ENCODE measurements around the gene PDCD11.
"Not testable (repeated sequence)": the region's sequence is repeated elsewhere in the genome, so short reads cannot be mapped to it uniquely, and the experiment has no call there.

The PDCD11 gene

DNA sequence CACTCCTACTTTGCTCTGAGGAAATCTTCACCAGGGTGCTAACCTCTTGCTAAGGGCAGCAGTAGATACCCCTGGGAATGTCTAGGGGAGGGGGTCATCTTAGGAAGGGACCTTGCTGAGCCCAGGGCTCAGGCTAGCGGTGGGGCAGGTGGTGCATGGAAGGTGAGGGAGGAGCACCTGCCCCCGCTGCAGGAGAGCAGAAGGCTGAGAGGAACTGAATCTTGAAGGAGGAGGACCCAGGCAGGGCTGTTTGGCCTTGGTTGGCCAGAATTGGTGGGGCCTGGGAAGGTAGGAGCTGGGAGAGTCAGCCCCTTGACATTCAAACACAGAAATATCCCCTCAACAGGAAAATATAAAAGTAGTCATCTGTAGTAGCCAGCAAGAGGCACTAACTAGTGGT, 75.6 kb downstream of the PDCD11 start:
- no peak for DNase-seq (ENCODE audit: low read depth, low spot score)

DNA sequence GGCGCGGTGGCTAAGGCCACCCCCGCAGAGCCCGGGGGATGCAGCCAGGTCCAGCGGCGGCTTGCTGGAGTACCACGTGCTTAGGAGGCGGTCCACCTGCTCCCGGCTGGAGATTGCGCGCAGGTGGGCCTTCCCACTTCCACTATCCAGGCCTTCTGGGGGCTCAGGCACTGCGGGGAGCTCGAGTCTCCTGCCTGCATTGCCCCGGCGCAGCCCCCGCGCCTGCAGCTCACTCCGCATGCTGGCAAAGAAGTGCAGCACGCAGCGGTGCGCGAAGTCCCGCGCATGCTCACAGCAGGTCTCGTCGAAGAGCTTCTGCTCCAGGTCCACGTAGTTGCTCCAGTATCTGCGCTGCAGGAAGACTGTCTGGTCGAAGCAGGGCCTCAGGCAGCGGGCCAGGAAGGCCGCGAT, 76.8 kb downstream of the PDCD11 start:
- DNase-seq (ENCODE audit: low read depth, low spot score), result no peak

DNA sequence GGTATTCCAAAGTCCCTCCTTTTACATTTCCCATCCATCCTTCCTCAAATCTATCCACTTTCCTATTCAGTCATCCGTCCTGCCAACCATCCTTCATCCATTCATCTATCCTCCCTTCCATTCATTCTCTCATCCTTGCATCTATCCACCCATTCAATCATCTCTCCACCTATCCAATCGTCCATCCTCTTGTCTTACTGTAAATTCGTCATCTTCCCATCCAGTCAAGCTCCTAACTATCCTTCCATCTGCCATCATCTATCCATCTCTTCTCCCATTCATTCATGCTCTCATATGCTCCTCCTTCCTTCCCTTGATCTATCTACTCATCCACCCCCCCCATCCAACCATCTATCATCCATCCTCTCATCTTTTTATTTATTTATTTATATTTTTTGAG, 77.7 kb downstream of the PDCD11 start:
- no peak for DNase-seq (ENCODE audit: low read depth, low spot score)

DNA sequence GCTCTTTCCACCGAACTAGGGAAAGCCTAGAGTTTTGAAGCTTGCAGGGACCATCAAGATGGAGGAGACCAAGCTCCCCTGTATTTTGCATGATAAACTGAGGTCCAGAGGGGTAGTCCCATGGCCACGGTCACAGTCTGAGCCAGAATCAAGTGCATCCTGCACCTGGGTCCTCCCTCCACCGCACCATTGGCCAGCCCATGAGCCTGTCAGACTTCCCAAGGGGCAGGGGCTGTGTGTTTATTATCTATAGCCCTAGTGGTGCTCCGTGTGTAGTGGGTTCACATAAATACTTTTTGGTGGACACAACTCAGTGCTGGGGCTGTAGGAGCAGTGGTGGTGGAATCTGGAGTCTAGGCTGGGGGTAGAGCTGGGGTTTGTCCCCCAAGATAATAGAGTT, 79.0 kb downstream of the PDCD11 start:
- DNase-seq (ENCODE audit: low read depth, low spot score), result no peak

DNA sequence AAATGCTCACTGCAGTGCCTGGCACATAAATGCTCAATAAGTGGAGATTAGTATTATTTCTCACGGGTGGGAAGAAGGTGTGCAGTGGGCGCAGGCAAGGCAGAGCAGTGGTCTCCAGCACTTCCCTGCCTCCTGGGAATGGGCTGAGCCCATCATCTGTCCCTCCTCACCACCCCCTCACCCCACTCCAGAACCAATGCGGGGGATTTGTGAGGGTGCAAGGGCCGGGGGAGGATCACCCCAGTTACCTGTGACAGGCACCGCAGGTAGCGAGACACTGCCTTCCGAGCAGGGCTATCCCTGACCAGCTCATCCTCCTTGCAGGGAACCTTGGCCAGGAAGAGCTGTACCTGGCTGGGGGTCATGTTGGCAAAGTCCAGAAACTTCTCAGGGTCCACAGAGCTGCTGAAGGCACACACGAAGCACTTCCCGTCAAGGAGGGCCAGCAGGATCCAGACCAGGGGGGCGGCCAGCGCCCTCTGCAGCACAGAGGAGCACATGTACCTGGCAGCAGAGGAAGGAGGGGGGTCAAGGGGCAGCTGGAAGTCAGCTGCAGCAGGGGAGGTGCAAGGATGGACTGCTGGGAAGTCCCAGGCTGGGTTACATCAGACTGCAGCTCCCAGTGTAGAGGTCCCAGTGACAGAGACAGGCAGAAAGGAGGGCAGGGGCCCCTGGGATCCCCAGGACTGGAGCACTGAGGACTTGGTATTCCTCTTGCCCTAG, 79.8 kb downstream of the PDCD11 start:
- DNase-seq (ENCODE audit: low read depth, low spot score), result peak; percentile 67

DNA sequence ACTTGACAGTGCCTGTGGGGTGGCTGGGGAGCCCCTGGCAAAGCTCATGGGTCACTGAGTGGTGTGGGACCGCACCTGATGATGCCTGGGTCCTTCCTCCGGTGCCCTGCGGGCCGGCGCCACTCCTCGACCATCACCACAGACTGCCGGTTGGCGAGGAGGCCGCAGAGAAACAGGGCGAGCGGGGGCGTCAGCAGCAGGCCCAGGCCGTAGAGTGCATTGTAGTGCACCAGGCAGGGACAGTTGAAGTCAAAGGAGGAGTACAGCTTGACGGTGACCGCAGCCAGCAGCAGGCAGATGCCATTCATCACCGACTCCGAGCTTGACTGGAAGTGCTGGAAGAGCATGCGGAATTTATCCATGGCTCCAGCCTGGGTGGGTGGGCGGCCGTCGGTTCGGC, 82.2 kb downstream of the PDCD11 start:
- DNase-seq (ENCODE audit: low read depth, low spot score), result no peak

DNA sequence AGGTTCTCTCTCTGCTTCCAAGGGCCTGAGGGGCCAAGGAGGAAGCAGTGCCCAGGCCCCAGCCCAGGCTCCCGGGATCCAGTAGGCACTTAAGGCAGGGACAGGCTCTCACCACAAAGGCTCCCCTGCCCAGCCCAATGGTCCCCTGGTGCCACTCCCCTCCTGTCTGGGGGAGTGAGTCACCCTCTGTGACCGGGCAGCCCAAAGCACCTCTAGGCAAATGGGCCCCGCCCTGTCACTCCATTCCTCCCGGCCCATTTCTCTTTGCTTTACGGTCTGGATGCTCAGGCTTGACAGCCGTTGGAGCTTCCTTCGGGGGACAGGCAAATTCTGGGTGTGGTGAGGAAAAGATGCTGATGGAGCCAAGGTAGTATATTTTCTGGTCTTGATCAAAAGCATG, 82.7 kb downstream of the PDCD11 start, which contains the start of gene CALHM3:
Gene CALHM3, minus strand, starts transcription at position 106 of the 400 bp plus-strand sequence. CDS start 208 bp downstream, outside the sequence.
- DNase-seq (ENCODE audit: low read depth, low spot score), result no peak

DNA sequence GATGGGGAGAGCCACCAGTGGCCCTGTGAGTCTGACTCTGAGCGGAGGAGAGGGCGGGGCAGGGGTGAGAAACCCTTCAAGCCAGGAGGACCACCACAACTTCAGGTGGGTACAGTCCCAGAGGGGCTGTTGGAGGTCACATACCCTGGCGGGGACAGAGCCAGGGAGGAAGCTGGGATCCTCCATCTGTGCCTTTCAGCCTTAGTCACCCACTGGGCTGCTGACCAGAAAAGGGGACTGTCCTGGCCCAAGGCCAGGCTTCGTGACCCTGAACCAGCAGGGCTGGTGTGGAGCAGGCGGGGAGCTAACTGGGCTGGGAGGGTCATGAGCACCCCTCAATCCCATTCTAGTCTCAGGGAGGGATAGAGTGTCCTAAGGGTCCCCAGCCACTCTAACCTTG, 84.1 kb downstream of the PDCD11 start:
- no peak for DNase-seq (ENCODE audit: low read depth, low spot score)

DNA sequence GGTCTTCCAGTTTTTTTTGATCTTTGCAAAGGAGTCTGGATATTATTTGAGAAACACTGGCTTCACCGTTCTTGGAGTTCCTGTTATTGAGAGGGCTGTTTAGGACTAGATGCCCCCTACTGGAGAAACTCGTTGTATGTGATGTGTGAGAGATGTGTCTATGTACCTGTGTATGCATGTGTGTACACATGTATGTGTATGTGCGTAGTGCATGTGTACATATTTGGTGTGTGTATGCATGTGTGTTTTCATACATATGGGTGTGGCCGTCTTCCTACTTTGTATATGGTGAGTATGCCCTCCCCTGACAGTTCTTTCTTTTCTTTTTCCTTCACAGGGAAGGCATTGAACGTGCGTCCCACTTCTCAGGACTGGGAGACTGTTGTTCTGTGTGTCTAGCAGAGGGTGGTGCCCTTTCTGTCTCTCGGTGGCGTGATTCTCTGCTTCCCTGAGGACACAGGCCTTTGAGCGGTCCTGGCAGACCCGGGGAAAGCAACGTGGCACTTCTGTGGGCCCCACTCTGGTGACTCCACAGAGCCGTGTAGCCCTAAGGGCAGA, 85.6 kb downstream of the PDCD11 start:
- no peak for DNase-seq (ENCODE audit: low read depth, low spot score)

DNA sequence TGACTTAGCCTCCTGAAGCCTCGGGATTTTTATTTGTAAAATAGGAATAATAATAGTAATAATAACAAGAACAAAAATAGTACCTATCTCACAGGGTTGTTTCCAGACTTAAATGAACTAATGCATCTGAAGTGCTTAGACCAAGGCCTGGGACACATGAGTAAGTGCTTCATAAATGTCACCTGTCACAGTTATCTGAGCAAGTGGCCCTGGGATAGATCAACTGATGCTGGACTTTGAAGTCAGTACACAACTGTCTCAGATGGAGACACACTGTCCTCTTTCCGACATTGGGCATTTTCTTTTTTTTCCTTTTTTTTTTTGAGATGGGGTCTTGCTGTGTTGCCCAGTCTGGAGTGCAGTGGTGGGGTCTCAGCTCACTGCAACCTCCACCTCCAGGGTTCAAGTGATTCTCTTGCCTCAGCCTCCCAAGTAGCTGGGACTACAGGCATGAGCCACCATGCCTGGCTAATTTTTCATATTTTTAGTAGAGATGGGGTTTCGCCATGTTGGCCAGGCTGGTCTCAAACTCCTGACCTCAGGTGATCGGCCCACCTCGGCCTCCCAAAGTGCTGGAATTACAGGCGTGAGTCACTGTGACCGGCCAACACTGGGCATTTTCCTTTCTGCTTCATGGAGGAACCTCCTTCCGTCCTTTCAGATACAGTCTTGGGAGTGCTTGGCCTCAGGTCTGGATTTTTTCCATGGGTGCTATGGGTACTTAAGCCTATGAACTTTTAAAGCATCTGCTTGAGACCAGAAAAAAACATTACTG, 90.4 kb downstream of the PDCD11 start:
- DNase-seq (ENCODE audit: low read depth, low spot score), result not testable (repeated sequence)

DNA sequence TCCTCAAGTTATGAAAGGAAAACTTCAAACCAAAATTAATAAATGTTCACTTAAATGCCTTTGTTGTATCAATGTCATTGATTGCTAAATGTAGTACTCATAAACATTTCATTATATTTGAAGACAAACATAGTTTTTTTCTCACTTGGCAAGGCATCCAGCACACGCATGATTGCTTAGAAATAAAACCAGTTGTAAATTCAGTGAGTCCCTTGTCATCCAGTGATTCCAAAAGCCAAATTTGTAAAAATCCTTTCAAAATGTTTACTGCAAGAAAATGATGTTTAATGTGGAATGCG, 90.9 kb downstream of the PDCD11 start:
- no peak for DNase-seq (ENCODE audit: low read depth, low spot score)

DNA sequence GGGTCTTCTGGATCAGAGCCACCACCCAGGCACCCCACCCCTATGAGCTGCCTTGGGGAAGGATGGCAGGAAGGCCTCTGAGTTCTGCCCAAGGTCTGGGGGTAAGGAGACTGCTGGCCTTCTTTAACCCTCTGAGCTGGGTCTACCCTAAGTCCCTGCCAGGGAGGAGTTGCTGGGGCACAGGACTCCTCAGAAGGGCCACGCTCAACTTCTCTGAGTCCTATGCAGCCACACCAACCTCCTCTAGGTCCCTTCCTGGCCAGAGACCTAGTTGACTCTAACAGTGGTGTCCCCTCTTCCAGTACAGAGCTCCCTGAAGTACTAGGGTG, 94.5 kb downstream of the PDCD11 start:
- no peak for DNase-seq (ENCODE audit: low read depth, low spot score)

DNA sequence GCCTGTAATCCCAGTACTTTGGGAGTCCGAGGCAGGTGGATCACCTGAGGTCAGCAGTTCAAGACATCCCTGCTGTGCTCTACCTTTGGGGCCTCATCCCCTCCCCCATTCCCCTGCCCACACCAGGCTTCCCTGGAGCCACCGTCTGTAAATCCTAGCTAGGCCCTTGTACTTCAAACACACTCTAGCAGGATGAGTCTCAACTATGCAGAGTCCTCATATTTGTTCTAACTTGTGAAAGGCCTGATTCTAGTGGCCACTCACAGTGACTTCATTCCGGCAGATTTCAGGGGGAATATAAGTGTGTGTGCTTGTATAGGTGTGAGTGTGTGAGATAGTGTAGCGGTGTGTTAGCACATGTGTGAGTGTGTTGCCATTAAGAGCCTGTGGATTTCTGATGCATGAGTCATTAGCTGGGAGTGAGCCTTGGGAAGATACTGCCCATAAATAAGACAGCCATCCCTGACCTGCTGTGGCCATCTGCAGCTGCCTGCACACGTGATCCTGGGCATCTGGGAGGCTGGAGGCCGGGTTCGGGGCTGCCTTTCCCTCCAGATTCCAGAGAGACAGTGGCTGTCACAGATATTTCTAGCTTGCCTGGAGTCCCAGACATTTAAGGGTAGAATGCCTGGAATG, 95.4 kb downstream of the PDCD11 start:
- no peak for DNase-seq (ENCODE audit: low read depth, low spot score)

DNA sequence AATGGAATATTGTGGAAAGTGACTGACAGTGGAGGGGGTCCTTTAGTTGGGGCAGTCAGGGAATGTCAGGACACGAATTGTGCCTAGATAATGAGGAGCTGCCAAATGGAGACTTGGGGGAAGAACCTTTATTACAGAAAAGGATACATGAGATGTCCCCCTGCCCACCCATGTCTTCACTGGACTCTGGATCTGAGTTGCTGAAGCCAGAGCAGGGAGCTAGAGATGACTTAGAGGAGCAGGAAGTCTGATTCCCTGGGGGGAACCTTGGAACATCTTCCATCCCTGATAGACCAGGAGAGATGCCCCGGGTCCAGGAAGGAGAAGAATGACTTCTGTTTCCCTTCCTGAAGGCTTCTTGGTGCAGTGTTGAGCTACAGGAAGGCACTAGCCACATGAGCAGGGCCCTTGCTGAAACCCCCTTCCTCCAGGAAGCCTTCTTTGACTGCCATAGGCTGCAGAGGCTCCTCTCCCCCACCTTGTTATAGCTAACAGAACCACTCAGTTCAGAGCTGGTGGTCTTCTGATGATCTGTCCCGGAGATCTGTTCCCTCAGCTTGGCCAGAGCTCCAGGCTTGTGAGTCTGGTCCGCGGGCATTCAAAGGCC, 96.3 kb downstream of the PDCD11 start:
- no peak for DNase-seq (ENCODE audit: low read depth, low spot score)

DNA sequence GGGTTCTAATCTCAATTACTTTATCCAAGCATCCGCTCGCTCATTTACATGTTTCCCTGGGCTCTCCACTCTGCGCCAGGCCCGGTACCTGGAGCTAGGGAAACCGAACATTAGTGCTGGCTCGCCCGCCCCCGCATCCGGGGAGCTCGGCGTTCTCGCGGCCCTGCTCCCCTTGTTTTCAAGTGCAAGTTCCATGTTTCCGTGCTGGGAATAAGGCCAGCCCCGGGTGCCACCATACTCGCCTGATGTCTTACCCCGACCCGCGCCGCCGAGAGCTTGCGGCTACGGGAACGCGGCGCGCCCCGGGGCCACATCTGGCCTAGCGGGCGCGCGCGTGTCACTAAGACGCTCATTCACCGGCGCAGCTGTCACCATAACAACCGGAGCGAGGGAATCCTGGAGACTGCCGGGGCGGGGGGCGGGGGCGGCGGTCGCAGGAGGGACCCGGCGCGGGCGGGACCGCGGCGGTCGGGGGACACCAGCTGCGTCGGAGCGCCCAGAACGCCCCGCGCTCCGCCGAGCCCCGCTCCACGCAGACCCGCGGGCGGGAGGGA, 97.0 kb downstream of the PDCD11 start, which contains the start of gene NEURL1:
Gene NEURL1, plus strand, starts transcription at position 344 of the 554 bp plus-strand sequence. CDS start 683 bp downstream, outside the sequence.
- no peak for DNase-seq (ENCODE audit: low read depth, low spot score)

DNA sequence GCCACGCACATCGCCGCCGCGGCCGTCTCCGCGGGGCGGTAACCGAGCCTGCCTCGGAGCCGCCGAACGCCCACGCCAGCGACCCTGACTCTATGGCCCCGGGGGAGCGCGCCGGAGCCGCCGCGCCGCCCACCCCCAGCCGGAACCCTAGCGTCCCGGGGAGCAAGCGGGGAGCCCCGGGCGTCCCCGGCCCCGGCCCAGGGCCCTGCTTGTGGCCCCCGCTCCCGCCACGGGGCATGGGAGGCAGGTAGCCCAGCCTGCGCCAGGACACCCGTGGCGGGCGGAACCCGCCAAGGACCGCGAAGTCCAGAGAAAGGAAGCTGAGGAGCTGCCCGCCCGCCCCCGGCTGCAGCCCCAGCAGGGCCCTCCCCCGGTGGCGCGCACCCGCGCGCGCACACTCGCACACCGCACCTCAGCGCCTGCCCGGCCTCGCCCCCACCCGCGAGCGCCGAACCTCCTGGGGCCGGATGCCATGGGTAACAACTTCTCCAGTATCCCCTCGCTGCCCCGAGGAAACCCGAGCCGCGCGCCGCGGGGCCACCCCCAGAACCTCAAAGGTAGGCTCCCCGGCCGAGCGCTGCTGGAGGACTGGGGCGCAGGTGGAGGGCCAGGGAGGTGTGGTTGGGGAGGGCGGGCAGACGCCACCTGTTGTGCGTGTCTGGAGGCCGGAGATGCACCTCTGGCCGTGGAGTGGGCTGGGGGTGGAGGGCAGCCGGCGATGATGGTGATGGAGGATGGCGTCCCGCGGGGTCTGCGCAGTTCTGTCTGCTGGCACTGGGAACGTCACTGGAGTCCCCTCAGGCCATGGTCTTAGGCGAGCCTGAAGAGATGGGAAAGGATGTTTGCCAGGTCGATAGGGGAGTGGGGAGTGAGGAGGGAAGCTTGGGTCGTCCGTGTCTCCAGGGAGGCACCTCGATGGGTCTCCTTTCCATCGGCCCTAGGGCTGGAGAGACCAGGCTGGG, 97.8 kb downstream of the PDCD11 start:
- DNase-seq (ENCODE audit: low read depth, low spot score), result no peak

DNA sequence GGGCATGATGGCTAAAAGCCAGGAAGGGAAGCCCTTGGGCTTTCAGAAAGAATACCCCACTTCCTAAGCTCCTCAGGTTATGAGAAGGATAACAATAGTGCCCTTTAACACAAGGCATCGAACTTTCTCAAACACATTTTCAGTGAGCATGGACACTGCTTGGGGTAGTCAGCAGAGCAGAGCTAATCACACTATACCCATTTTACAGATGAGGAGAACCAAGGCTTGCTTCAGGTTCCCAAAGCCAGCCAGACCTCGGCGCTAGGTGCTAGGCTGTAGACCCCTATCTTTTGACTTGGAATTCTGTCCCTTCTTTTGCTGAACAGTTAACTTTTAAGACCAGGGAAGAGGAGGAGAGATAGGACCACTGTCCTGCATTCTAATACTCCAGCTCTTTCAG, 98.9 kb downstream of the PDCD11 start:
- no peak for DNase-seq (ENCODE audit: low read depth, low spot score)

Data from iPS DF 19.7 (cell line).